T-helper 2 cell treated with Interferon-gamma antibody and Interleukin-4, amounts not matched to agents 5 μg/mL and 100 μg/mL, for 36 hours (primary cell): ENCODE data around the gene UBE2U.
A peak's percentile ranks its signal among the peaks of the same experiment; 100 is the strongest.

Experiments
- DNase-seq: peaks from one replicate; pipeline ENCODE4 v3.0.0; 2021; ENCODE audit warnings: low spot score
- H3K27ac Mint-ChIP-seq: one replicate; pipeline ENCODE4 v1.8.0; 2021; ENCODE audit warnings: mild to moderate bottlenecking, mixed read lengths
- H3K27me3 Mint-ChIP-seq: one replicate; pipeline ENCODE4 v1.8.0; 2021; ENCODE audit warnings: low read depth, mixed read lengths
- H3K36me3 Mint-ChIP-seq: one replicate; pipeline ENCODE4 v1.8.0; 2021; ENCODE audit warnings: low read depth, mixed read lengths
- H3K4me1 Mint-ChIP-seq: one replicate; pipeline ENCODE4 v1.8.0; 2021; ENCODE audit warnings: low read depth, mixed read lengths
- H3K4me3 Mint-ChIP-seq: one replicate; pipeline ENCODE4 v1.8.0; 2022; ENCODE audit warnings: mild to moderate bottlenecking, moderate library complexity, mixed read lengths
- H3K9me3 Mint-ChIP-seq: one replicate; pipeline ENCODE4 v1.8.0; 2021; ENCODE audit warnings: mixed read lengths

The UBE2U gene

DNA sequence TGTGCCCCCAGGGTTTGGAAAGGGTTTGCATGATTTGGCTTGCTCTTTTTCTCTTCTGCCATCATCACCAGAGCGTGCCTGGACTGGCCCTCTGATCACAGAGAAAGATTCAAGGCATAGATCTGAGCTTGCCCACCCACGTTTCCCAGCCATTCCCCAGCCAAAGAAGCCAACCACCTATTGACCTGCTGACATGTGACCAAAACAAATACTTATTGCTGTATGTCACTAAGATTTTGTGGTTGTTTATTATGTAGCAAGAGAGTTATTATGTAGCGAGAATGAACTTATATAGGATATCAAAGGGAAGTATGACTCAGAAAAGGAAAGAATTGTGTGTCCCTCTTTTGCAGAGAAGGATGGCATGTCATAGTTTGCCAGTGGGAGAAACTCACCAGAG, 59.9 kb downstream of the UBE2U start:
- Mint-ChIP-seq H3K9me3 (no peaks in the 10 kb centered on the region), H3K4me3 (no peak overlapping the region), H3K27ac (no peak overlapping the region), H3K36me3 (no peaks in the 10 kb centered on the region), H3K4me1 (no peaks in the 10 kb centered on the region), H3K27me3 (peaks cover 13% of the 10 kb centered on the region)
- DNase-seq = no peak

DNA sequence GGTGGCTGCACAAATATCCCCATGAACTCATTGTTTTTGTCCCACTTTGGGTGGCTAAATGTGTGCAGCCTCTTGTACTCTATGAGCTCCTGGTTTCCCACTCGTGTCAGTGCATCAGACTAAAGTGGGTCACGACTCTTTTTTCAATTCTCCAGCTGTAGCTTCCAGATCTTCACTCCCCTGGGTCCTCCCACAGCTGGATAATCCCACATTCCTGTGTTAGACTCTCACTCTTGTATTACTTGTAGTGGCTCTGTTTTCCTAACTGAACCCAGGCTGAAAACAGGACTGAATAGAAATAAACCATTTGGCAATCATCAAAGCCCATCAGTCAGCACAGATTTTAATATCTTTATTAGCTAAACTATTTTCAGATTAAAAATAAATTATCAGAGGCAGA, 60.4 kb downstream of the UBE2U start:
- Mint-ChIP-seq H3K4me1 (no peaks in the 10 kb centered on the region), H3K4me3 (no peak overlapping the region), H3K36me3 (no peaks in the 10 kb centered on the region), H3K27me3 (peaks cover 13% of the 10 kb centered on the region), H3K9me3 (no peaks in the 10 kb centered on the region), H3K27ac (no peak overlapping the region)
- no peak for DNase-seq

DNA sequence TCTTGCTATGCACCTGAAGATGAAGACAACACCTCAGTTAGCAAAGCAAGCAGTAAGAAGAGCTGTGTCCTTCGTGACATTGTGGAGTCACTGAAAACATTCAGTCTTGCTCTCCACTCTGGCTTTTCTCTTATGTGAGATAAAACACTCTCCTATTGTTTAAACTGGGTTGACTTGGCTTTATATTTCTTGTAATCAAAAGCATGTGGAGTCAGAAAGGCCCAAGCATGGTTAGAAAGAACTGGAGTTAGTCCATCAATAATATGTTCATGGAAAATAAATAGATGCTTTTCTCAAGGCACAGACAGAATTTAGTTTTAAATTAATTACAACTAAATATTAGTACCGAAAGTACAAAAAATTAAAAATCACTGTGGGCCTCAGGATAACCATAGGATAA, 61.7 kb downstream of the UBE2U start:
- Mint-ChIP-seq H3K4me1 (no peaks in the 10 kb centered on the region), H3K27ac (no peak overlapping the region), H3K27me3 (peaks cover 15% of the 10 kb centered on the region), H3K36me3 (no peaks in the 10 kb centered on the region), H3K9me3 (no peaks in the 10 kb centered on the region), H3K4me3 (no peak overlapping the region)
- no peak for DNase-seq

DNA sequence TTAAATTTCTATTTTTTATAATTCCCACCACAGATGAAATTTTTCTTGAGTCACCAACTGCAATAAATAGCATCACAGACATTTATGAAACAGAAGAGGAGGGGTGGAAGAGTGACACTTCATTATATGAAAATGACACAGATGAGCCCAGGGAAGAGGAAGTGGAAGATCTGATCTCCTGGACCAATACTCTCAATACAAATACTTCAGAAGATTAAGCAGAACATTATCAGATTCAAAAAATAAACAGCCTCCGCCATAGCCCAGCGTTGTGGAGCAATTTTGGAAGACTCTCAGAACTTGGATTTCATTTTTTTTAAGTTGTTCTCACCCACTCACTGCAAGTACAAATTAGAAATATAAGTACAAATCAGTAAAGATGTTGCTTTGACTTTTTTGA, 63.6 kb downstream of the UBE2U start:
- H3K27me3 Mint-ChIP-seq = peaks cover 8% of the 10 kb centered on the region
- H3K9me3 Mint-ChIP-seq = no peaks in the 10 kb centered on the region
- no peak overlapping the region for H3K4me3 Mint-ChIP-seq
- no peak overlapping the region for H3K27ac Mint-ChIP-seq
- DNase-seq = no peak
- H3K36me3 Mint-ChIP-seq = no peaks in the 10 kb centered on the region
- H3K4me1 Mint-ChIP-seq = no peaks in the 10 kb centered on the region

DNA sequence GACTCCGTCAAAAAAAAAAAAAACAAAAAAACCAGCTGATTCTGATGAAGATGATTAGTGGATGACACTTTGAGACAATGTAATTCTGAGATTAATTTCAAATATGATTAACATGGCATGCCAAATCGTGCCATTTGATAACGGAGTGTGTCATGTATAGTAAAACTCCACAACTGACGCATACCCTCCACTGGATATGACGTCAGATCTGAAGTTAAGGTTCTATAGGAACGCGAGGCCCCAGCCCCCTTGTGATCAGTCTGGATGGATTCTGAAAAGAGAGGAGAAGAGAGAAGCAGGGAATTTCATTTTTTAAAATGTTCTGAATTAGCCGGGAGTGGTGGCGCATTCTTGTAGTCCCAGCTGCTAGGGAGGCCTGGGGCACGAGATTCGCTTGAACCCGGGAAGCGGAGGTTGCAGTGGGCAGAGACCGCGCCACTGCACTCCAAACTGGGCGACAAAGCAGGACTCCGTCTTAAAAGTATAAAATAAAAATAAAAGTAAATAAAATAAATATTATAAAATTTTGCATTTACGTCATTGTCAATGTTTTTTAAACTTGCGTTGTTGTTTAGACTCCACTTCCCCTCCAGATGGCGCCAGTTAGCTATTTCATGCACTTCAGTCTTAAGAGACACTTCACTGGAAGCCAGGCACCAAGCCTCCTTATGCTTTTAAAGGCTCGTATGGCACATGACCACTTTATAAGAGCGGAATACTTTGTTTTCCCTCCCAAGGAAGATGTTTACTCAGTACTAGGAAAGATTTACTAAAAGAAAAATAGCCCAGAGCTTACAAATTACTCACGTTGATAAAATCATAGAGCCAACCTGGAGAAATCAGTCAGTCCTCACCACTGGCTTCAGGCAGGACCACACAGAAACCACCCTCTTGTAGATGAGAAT, 65.5 kb downstream of the UBE2U start:
- Mint-ChIP-seq H3K36me3 (no peaks in the 10 kb centered on the region), H3K27me3 (peaks cover 4% of the 10 kb centered on the region), H3K27ac (no peak overlapping the region), H3K9me3 (no peaks in the 10 kb centered on the region), H3K4me1 (no peaks in the 10 kb centered on the region), H3K4me3 (no peak overlapping the region)
- peak; percentile 23 for DNase-seq

DNA sequence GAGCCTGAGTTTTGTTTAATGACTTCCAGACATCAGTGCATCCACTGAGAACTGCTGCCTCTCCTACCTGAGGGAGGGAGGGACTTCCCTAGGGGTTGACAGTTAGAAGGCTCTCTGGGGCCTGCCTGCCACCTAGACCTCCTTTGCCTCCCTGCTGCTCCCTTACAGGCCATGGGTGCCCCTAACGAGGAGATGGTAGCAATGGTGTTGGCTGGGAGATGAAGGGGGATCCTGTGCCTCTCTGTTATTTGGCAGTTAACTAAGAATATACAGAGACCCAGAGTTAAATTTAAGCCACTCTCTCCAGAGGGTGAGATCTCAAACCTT, 66.1 kb downstream of the UBE2U start:
- Mint-ChIP-seq H3K4me1 (no peaks in the 10 kb centered on the region), H3K4me3 (no peak overlapping the region), H3K9me3 (no peaks in the 10 kb centered on the region), H3K27ac (no peak overlapping the region), H3K36me3 (no peaks in the 10 kb centered on the region), H3K27me3 (peaks cover 4% of the 10 kb centered on the region)
- no peak for DNase-seq

DNA sequence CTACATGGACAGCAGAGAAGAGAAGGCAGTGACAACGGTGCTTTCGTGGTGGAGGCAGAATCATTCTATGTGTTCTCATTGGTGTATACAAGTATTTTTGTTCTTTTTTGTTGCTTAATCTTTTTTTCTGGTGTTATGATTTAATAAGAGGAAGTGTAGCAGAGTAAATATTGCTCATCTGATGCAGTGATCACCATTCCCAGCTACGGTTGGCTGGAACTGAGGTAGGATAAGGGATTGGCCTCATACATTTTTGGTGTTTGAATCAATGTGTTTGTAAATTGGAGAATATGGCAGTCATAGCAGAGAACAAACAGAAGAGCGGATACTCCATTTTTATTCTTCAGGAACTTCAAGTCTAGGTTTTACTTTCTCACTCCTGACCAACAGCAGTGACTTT, 76.6 kb downstream of the UBE2U start:
- H3K4me3 Mint-ChIP-seq = no peak overlapping the region
- no peak overlapping the region for H3K27ac Mint-ChIP-seq
- no peaks in the 10 kb centered on the region for H3K36me3 Mint-ChIP-seq
- H3K27me3 Mint-ChIP-seq = no peaks in the 10 kb centered on the region
- DNase-seq = no peak
- H3K4me1 Mint-ChIP-seq = no peaks in the 10 kb centered on the region
- H3K9me3 Mint-ChIP-seq = no peaks in the 10 kb centered on the region

DNA sequence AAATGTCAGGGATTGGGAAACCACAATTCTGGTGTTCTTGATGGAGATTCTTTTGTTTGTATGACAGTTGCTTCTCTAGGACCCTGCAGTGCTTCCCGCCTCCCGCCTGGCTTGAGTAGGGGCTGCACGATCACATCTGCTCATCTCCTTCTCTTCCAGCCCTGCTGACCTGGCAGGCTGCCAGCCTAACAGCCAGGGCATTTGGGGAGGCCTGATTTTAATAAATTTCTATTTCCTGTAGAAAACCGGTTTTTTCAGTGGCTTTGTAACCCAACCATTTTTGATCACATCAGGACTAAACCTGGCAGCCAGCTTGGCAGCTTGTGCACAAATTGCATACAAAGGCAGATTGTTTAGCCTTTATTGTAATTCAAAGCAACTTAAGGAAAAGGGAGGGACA, 78.9 kb downstream of the UBE2U start:
- no peak overlapping the region for H3K27ac Mint-ChIP-seq
- H3K4me3 Mint-ChIP-seq = no peak overlapping the region
- no peaks in the 10 kb centered on the region for H3K27me3 Mint-ChIP-seq
- H3K4me1 Mint-ChIP-seq = no peaks in the 10 kb centered on the region
- H3K36me3 Mint-ChIP-seq = no peaks in the 10 kb centered on the region
- H3K9me3 Mint-ChIP-seq = no peaks in the 10 kb centered on the region
- DNase-seq = no peak

DNA sequence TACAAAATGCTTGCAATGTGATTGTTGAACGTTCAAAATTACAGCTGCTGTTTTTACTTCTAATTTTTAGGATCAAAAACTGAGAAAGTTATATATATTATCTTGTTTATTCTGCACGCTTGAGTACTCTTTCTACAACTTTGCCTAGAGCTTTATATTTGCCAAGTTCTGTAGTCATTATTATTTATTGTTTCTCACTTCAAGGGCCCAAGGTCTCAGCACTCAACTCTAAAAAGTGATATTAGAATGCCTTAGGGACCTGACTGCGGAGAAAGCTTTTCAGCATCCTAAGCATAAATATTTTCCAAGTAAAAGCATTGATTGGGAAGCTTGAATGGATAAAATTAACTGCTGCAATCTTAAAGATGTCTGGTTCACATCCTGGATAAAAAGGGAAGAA, 83.6 kb downstream of the UBE2U start:
- Mint-ChIP-seq H3K9me3 (no peaks in the 10 kb centered on the region), H3K36me3 (no peaks in the 10 kb centered on the region), H3K27ac (no peak overlapping the region), H3K4me1 (no peaks in the 10 kb centered on the region), H3K27me3 (peaks cover 8% of the 10 kb centered on the region), H3K4me3 (no peak overlapping the region)
- no peak for DNase-seq

DNA sequence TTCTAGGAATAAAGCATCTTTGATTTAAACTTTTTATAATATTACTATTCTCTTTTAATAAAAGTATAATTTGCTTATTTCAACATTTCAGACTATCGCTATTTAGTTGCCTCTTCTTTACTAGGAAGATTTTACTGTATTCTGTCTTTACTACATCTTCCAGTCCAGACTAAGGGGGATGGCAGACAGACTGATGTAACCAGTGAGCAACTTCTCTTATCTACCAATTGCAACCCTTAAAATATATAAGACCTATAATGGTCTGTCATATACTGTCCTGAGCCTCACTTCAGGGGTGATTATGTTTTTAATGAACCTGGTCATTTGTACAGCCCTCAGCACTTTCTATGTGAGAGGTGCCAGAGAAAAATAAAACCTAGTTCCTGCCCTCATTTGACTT, 87.0 kb downstream of the UBE2U start:
- Mint-ChIP-seq H3K36me3 (no peaks in the 10 kb centered on the region), H3K9me3 (no peaks in the 10 kb centered on the region), H3K27ac (no peak overlapping the region), H3K27me3 (peaks cover 8% of the 10 kb centered on the region), H3K4me3 (no peak overlapping the region), H3K4me1 (no peaks in the 10 kb centered on the region)
- DNase-seq = no peak

DNA sequence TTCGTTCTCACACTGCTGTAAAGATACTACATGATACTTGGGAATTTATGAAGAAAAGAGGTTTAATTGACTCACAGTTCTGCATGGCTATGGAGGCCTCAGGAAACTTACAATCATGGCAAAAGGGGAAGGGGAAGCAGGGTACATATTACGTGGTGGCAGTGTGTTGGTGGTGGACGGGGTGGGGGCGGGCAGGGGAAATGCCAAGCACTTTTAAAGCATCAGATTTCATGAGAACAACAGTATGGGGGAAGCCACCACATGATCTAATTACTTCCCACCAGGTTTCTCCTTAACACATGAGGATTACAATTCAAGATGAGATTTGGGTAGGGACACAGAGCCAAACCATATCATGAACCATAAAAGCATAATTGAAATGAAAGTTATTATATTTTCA, 88.5 kb downstream of the UBE2U start:
- H3K4me1 Mint-ChIP-seq = no peaks in the 10 kb centered on the region
- no peak overlapping the region for H3K4me3 Mint-ChIP-seq
- H3K36me3 Mint-ChIP-seq = no peaks in the 10 kb centered on the region
- H3K9me3 Mint-ChIP-seq = no peaks in the 10 kb centered on the region
- H3K27me3 Mint-ChIP-seq = peaks cover 8% of the 10 kb centered on the region
- DNase-seq = no peak
- no peak overlapping the region for H3K27ac Mint-ChIP-seq

DNA sequence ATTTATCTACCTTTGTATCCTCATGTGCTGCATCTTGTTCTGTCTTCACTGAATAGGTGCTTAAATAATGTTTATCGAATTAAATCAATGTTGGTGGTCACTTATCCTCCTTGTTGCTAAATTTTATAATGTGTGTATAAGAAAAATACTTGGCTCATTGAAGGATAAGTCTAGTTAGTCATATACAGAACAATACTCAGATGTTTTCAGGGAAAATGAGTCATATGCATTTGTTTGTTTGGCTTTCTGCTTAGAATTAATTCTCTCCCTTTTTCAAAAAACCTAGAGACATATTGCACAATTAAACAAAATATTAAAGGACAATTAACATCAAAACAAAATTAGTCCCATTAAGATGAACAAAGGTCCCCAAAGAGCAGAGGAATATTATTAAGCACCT, 89.0 kb downstream of the UBE2U start:
- no peak for DNase-seq
- no peaks in the 10 kb centered on the region for H3K36me3 Mint-ChIP-seq
- no peaks in the 10 kb centered on the region for H3K4me1 Mint-ChIP-seq
- H3K4me3 Mint-ChIP-seq = no peak overlapping the region
- no peak overlapping the region for H3K27ac Mint-ChIP-seq
- peaks cover 11% of the 10 kb centered on the region for H3K27me3 Mint-ChIP-seq
- no peaks in the 10 kb centered on the region for H3K9me3 Mint-ChIP-seq

DNA sequence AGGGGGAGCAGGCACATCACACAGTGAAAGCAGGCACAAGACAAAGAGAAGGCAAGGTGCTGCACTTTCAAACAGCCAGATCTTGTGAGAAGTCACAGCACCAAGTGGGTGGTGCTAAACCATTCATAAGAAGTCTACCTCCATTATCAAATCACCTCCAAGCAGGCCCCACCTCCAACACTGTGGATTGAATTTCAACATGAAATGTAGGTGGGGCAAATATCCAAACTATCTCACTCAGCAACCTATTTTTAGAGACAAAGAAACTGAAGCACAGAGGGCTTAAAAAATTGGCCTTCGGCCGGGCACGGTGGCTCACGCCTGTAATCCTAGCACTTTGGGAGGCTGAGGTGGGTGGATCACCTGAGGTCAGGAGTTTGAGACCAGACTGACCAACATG, 90.4 kb downstream of the UBE2U start:
- no peak for DNase-seq
- Mint-ChIP-seq H3K9me3 (no peaks in the 10 kb centered on the region), H3K36me3 (no peaks in the 10 kb centered on the region), H3K27ac (no peak overlapping the region), H3K4me3 (no peak overlapping the region), H3K27me3 (peaks cover 10% of the 10 kb centered on the region), H3K4me1 (no peaks in the 10 kb centered on the region)

DNA sequence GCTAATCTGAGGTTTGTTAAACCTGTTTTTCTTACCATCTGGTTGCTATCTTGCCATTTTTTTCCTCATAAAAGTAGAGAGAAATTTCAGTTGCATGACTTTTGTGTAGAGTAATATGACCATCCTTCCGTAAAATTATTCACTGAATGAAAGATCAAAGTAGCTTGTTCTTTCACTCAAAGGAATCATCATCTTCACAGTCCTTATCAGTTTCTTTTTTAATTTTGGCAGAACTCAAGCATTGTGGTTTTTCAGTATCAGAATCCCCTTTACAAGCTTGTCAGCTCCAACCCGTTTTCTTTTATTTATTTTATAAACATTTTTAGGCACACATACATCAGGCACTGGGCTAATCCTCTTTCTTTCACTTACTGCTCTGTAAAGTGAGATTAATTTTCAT, 91.7 kb downstream of the UBE2U start:
- Mint-ChIP-seq H3K4me3 (no peak overlapping the region), H3K36me3 (no peaks in the 10 kb centered on the region), H3K27me3 (peaks cover 8% of the 10 kb centered on the region), H3K4me1 (no peaks in the 10 kb centered on the region), H3K9me3 (no peaks in the 10 kb centered on the region), H3K27ac (no peak overlapping the region)
- DNase-seq = no peak

DNA sequence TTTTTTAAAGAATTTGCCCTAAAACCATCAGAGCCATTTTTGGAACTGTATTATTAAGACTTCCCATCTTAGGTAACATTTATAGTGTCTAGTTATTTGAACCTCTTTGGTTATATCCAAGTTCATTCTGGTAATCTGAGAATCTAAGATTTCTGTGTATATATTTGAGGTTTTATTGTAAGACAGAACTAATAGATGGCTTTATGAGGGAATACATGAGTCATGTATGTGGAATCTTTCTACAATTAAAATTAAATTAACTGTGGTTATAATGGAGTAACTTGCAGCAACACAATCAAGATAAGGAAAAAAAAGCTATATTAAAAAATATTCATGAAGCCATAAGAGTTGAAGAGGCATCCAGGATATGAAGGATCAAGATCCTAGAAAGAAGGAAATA, 92.1 kb downstream of the UBE2U start:
- Mint-ChIP-seq H3K4me3 (no peak overlapping the region), H3K27ac (no peak overlapping the region), H3K9me3 (no peaks in the 10 kb centered on the region), H3K36me3 (no peaks in the 10 kb centered on the region), H3K27me3 (peaks cover 11% of the 10 kb centered on the region), H3K4me1 (no peaks in the 10 kb centered on the region)
- no peak for DNase-seq
